K562 (cell line): Measurements from ENCODE around the gene ACE.

Experiments used
- BMI1 ChIP-seq: fragments of 150-350 bp; IDR thresholded peaks from 2 replicates; pipeline ENCODE4 v1.6.1; 2014; ENCODE audit warnings: low read length
- CHD1 ChIP-seq: fragments of 200-600 bp; sonication (generic); IDR thresholded peaks from one replicate; pipeline ENCODE4 v1.6.1; 2012; ENCODE audit warnings: mild to moderate bottlenecking, moderate library complexity, low read length, inconsistent platforms
- RAD51 ChIP-seq: fragments of 450-650 bp; IDR thresholded peaks from 2 replicates; pipeline ENCODE4 v1.7.1; 2016; ENCODE audit warnings: low read depth, mild to moderate bottlenecking, borderline replicate concordance
- TAF1 ChIP-seq: IDR thresholded peaks from 2 replicates; pipeline ENCODE4 v1.6.1; 2011; ENCODE audit warnings: mild to moderate bottlenecking, low read length, moderate library complexity; ENCODE audit not compliant: insufficient read depth, control insufficient read depth, severe bottlenecking; ENCODE audit errors: extremely low read depth
- ZNF24 ChIP-seq: fragments of 450-650 bp; IDR thresholded peaks from 2 replicates; pipeline ENCODE4 v1.6.1; 2016
- ZNF263 ChIP-seq: sonication (generic); formaldehyde crosslinking; IDR thresholded peaks from 2 replicates; pipeline ENCODE4 v1.8.0; 2022; ENCODE audit warnings: mild to moderate bottlenecking, missing genetic modification reagents, borderline replicate concordance
- TF ChIP-seq, protein P1 (sequence below): sonication (generic); formaldehyde crosslinking; IDR thresholded peaks from 2 replicates; pipeline ENCODE4 v1.4.0; 2020; ENCODE audit warnings: mild to moderate bottlenecking, missing genetic modification reagents

DNA sequence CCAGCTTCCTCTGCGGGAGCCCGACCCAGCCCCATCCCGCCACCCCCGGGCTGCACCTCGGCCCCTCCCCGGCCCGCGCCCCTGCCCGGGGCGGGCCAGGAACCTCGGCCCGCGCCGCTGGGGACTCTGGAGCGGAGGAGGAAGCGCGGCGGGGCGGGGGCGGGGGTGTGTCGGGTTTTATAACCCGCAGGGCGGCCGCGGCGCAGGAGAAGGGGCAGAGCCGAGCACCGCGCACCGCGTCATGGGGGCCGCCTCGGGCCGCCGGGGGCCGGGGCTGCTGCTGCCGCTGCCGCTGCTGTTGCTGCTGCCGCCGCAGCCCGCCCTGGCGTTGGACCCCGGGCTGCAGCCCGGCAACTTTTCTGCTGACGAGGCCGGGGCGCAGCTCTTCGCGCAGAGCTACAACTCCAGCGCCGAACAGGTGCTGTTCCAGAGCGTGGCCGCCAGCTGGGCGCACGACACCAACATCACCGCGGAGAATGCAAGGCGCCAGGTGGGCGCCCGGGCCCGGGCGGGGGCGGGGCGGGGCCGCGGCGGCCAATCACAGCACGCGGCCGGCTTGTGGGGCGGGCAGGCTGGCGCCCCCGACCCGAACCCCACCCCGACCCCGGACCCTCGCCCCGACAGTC is at the start of gene ACE:
- TF ChIP-seq ZNF263 (CRISPR knock-in tag) (no peak), ZNF24 (no peak), CHD1 (no peak), TAF1 (no peak), BMI1 (no peak), RAD51 (no peak)
- TF ChIP-seq, protein P1, sequence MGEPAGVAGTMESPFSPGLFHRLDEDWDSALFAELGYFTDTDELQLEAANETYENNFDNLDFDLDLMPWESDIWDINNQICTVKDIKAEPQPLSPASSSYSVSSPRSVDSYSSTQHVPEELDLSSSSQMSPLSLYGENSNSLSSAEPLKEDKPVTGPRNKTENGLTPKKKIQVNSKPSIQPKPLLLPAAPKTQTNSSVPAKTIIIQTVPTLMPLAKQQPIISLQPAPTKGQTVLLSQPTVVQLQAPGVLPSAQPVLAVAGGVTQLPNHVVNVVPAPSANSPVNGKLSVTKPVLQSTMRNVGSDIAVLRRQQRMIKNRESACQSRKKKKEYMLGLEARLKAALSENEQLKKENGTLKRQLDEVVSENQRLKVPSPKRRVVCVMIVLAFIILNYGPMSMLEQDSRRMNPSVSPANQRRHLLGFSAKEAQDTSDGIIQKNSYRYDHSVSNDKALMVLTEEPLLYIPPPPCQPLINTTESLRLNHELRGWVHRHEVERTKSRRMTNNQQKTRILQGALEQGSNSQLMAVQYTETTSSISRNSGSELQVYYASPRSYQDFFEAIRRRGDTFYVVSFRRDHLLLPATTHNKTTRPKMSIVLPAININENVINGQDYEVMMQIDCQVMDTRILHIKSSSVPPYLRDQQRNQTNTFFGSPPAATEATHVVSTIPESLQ, result no peak
